MM.1S (cell line): Measurements from ENCODE around the gene JADE2.

ENCODE experiments used
- EZH2 ChIP-seq: fragments of 300-600 bp; sonication (generic); optimal IDR thresholded peaks from 2 replicates; pipeline ENCODE3; 2017; ENCODE audit warnings: low read depth, mild to moderate bottlenecking, antibody characterized with exemption, low read length, mixed read lengths
- TF ChIP-seq, protein P1 (sequence below): fragments of 300-600 bp; sonication (generic); IDR thresholded peaks from 2 replicates; pipeline ENCODE4 v1.5.1; 2016; ENCODE audit warnings: antibody characterized with exemption, low read length, mixed read lengths

DNA sequence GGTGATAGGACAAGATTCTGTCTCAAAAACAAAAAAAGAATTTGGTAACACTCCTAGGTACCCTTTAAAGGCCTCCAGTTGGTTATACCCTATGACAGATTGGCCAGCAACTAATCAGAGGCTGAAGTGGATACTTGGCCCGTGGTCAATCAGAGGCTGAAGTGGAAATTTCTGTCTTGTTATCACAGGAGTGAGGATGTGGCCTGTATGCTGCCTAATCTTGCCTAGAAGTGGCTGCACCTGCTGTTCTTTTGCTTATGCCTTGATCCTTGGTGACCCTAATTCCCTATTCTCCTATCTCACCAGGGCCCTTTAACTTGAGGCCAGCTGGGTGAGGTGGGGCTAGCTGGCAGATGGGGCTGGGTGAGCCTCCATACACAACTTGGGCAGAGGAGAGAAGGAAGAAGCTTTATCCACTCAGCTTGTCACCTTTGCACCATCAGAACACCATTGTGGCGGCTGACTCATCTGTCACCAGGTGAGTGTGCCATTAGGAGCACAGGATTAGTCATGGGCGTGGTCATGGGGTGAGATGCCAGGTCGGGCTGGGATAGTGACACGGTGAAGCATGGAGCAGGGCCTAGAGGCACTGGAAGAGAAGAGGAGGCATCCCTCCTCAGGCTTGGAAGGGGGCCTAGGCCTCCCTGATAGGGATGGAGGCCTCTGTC is 65.7 kb downstream of the JADE2 start:
- TF ChIP-seq, protein P1, sequence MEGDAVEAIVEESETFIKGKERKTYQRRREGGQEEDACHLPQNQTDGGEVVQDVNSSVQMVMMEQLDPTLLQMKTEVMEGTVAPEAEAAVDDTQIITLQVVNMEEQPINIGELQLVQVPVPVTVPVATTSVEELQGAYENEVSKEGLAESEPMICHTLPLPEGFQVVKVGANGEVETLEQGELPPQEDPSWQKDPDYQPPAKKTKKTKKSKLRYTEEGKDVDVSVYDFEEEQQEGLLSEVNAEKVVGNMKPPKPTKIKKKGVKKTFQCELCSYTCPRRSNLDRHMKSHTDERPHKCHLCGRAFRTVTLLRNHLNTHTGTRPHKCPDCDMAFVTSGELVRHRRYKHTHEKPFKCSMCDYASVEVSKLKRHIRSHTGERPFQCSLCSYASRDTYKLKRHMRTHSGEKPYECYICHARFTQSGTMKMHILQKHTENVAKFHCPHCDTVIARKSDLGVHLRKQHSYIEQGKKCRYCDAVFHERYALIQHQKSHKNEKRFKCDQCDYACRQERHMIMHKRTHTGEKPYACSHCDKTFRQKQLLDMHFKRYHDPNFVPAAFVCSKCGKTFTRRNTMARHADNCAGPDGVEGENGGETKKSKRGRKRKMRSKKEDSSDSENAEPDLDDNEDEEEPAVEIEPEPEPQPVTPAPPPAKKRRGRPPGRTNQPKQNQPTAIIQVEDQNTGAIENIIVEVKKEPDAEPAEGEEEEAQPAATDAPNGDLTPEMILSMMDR, result no peak
- TF ChIP-seq EZH2, result no peak
